HepG2 (cell line): ENCODE measurements around the gene SH2D3C. TPM values are rescaled to one million over a fixed set of nuclear protein-coding genes. Genes with fewer than 3 reads are reported as not detected.
A peak's percentile ranks its signal among the peaks of the same experiment; 100 is the strongest.

Experiments used
- ADNP ChIP-seq: sonication (generic); formaldehyde crosslinking; IDR thresholded peaks from 2 replicates; pipeline ENCODE4 v1.4.0; 2020; ENCODE audit warnings: missing genetic modification reagents
- AGO2 ChIP-seq: fragments of 200-400 bp; formaldehyde crosslinking; optimal IDR thresholded peaks from 2 replicates; pipeline ENCODE3; 2017; ENCODE audit warnings: mild to moderate bottlenecking, low read depth, low read length, moderate library complexity
- NCOA5 ChIP-seq: sonication (generic); formaldehyde crosslinking; IDR thresholded peaks from 2 replicates; pipeline ENCODE4 v1.4.0; 2020; ENCODE audit warnings: missing genetic modification reagents
- NFE2 ChIP-seq: sonication (generic); formaldehyde crosslinking; IDR thresholded peaks from 2 replicates; pipeline ENCODE4 v1.4.0; 2020; ENCODE audit warnings: missing genetic modification reagents
- NR1H2 ChIP-seq: sonication (generic); formaldehyde crosslinking; IDR thresholded peaks from 2 replicates; pipeline ENCODE4 v1.8.1; 2022; ENCODE audit warnings: low read depth, missing genetic modification reagents, borderline replicate concordance
- PAWR ChIP-seq: sonication (generic); formaldehyde crosslinking; IDR thresholded peaks from 2 replicates; pipeline ENCODE4 v1.4.0; 2020; ENCODE audit warnings: missing genetic modification reagents, mild to moderate bottlenecking, borderline replicate concordance
- PHF5A ChIP-seq: IDR thresholded peaks from one replicate; pipeline ENCODE4 v1.6.1; 2018; ENCODE audit warnings: low read depth, missing genetic modification reagents; ENCODE audit not compliant: unreplicated experiment
- RAD21 ChIP-seq: fragments of 450-650 bp; formaldehyde crosslinking; IDR thresholded peaks from 2 replicates; pipeline ENCODE4 v1.5.0; 2020; ENCODE audit warnings: mild to moderate bottlenecking
- SAFB2 ChIP-seq: sonication (generic); formaldehyde crosslinking; IDR thresholded peaks from 2 replicates; pipeline ENCODE4 v1.5.1; 2020; ENCODE audit warnings: missing genetic modification reagents, low read depth, mild to moderate bottlenecking, borderline replicate concordance
- ZFP37 ChIP-seq: sonication (generic); formaldehyde crosslinking; IDR thresholded peaks from 2 replicates; pipeline ENCODE4 v1.4.0; 2020; ENCODE audit warnings: missing genetic modification reagents, borderline replicate concordance
- ZNF17 ChIP-seq: sonication (generic); formaldehyde crosslinking; IDR thresholded peaks from 2 replicates; pipeline ENCODE4 v1.5.0; 2020; ENCODE audit warnings: mild to moderate bottlenecking, missing genetic modification reagents
- ZNF30 ChIP-seq: sonication (generic); formaldehyde crosslinking; IDR thresholded peaks from 2 replicates; pipeline ENCODE4 v1.5.0; 2020; ENCODE audit warnings: mild to moderate bottlenecking, missing genetic modification reagents
- ZNF34 ChIP-seq: sonication (generic); formaldehyde crosslinking; IDR thresholded peaks from 2 replicates; pipeline ENCODE4 v1.4.0; 2020; ENCODE audit warnings: mild to moderate bottlenecking, missing genetic modification reagents, borderline replicate concordance
- ZNF782 ChIP-seq: sonication (generic); formaldehyde crosslinking; IDR thresholded peaks from 2 replicates; pipeline ENCODE4 v1.4.0; 2020; ENCODE audit warnings: missing genetic modification reagents, mild to moderate bottlenecking, borderline replicate concordance
- polyA plus RNA-seq, 8 experiments: library from polyadenylated mRNA; depleted of rRNA in 3 of 8; stranded (reverse) in 7 of 8; unstranded in 1 of 8; fragments of >200 nt; fragmentation: Illumina TruSeq in 4 of 8; extraction: Trizol in 4 of 8; gene quantifications; 2 replicates each; pipeline versions ENCODE4 v1.2.1 to v1.2.3, GENCODE V29; 2011 to 2016; ENCODE audit warnings: low read depth in 4 of 8, missing spikeins in 1 of 8, mixed read lengths in 1 of 8; ENCODE audit not compliant: insufficient read depth in 1 of 8
- total RNA-seq, 5 experiments: library from RNA; depleted of rRNA; stranded (reverse); fragments of >200 nt; fragmentation: Illumina TruSeq; extraction: Trizol; gene quantifications; 2 replicates each; pipeline ENCODE4 v1.2.3, GENCODE V29; 2016; ENCODE audit warnings: low read depth in 1 of 5
- TF ChIP-seq, protein P1 (sequence below): sonication (generic); formaldehyde crosslinking; IDR thresholded peaks from 2 replicates; pipeline ENCODE4 v1.4.0; 2020; ENCODE audit warnings: missing genetic modification reagents, mild to moderate bottlenecking, borderline replicate concordance
- TF ChIP-seq, protein P2 (sequence below): sonication (generic); formaldehyde crosslinking; IDR thresholded peaks from 2 replicates; pipeline ENCODE4; 2020; ENCODE audit warnings: missing genetic modification reagents, mild to moderate bottlenecking, borderline replicate concordance
- TF ChIP-seq, protein P3 (sequence below): sonication (generic); formaldehyde crosslinking; IDR thresholded peaks from 2 replicates; pipeline ENCODE4 v1.4.0; 2020; ENCODE audit warnings: missing genetic modification reagents, low read depth, mild to moderate bottlenecking, borderline replicate concordance
- TF ChIP-seq, protein P4 (sequence below): sonication (generic); formaldehyde crosslinking; IDR thresholded peaks from 2 replicates; pipeline ENCODE4 v1.5.1; 2020; ENCODE audit warnings: mild to moderate bottlenecking, missing genetic modification reagents
- TF ChIP-seq, protein P5 (sequence below): sonication (generic); formaldehyde crosslinking; conservative IDR thresholded peaks from 2 replicates; pipeline ENCODE4 v1.8.0; 2022; ENCODE audit warnings: mild to moderate bottlenecking, moderate library complexity, missing genetic modification reagents
- TF ChIP-seq, protein P6 (sequence below): IDR thresholded peaks from 2 replicates; pipeline ENCODE4 v1.6.1; 2016; ENCODE audit warnings: low read depth, borderline replicate concordance

Gene SH2D3C
- total and polyA plus RNA-seq, 2 of the 13 experiments (the other 11 are each of a cell fraction or from before 2014, with no cell fraction given): not detected

DNA sequence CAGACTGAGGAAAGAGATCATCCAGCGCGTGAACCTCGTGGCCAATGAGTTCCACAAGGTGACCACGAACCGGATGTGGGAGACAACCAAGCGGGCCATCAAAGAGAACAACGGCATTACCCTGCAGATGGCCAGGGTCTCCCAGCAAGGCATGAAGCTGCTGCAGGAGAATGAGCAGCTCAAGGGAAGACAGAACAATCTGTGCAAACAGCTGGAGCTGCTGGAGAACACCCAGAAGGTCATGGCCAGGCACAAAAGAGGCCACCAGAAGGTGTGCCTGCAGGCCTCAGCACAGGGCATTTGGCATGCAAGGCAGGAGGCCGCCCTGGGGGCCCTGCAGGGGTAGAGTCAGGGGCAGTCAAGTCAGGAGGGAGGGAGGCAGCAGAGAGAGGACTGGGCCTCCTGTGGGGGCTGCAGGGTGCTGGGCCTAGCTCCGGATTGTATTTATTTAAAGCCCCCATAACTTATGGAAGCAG lies 67.2 kb downstream of the SH2D3C start (continued):
- TF ChIP-seq RAD21 (CRISPR knock-in tag) (no peak), PAWR (CRISPR knock-in tag) (no peak), ADNP (CRISPR knock-in tag) (no peak), AGO2 (no peak), PHF5A (CRISPR knock-in tag) (no peak), NFE2 (CRISPR knock-in tag) (no peak), SAFB2 (no peak), ZFP37 (CRISPR knock-in tag) (0 out of 2 replicates have a peak, but pooled peaks have one; percentile 27), NR1H2 (CRISPR knock-in tag) (no peak), NCOA5 (no peak), ZNF30 (no peak), ZNF17 (CRISPR knock-in tag) (no peak), ZNF782 (CRISPR knock-in tag) (no peak), ZNF34 (no peak)
- TF ChIP-seq, protein P1, sequence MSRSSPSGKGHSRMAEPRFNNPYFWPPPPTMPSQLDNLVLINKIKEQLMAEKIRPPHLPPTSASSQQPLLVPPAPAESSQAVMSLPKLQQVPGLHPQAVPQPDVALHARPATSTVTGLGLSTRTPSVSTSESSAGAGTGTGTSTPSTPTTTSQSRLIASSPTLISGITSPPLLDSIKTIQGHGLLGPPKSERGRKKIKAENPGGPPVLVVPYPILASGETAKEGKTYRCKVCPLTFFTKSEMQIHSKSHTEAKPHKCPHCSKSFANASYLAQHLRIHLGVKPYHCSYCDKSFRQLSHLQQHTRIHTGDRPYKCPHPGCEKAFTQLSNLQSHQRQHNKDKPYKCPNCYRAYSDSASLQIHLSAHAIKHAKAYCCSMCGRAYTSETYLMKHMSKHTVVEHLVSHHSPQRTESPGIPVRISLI (CRISPR knock-in tag): no peak
- TF ChIP-seq, protein P2, sequence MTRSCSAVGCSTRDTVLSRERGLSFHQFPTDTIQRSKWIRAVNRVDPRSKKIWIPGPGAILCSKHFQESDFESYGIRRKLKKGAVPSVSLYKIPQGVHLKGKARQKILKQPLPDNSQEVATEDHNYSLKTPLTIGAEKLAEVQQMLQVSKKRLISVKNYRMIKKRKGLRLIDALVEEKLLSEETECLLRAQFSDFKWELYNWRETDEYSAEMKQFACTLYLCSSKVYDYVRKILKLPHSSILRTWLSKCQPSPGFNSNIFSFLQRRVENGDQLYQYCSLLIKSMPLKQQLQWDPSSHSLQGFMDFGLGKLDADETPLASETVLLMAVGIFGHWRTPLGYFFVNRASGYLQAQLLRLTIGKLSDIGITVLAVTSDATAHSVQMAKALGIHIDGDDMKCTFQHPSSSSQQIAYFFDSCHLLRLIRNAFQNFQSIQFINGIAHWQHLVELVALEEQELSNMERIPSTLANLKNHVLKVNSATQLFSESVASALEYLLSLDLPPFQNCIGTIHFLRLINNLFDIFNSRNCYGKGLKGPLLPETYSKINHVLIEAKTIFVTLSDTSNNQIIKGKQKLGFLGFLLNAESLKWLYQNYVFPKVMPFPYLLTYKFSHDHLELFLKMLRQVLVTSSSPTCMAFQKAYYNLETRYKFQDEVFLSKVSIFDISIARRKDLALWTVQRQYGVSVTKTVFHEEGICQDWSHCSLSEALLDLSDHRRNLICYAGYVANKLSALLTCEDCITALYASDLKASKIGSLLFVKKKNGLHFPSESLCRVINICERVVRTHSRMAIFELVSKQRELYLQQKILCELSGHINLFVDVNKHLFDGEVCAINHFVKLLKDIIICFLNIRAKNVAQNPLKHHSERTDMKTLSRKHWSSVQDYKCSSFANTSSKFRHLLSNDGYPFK (CRISPR knock-in tag): no peak; the same call in 1 of the 2 replicates
- TF ChIP-seq, protein P3, sequence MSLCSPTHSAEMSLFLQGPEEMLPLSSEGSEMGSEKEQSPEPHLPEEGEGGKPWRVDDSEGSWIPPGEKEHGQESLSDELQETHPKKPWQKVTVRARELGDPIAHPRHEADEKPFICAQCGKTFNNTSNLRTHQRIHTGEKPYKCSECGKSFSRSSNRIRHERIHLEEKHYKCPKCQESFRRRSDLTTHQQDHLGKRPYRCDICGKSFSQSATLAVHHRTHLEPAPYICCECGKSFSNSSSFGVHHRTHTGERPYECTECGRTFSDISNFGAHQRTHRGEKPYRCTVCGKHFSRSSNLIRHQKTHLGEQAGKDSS (CRISPR knock-in tag): no peak
- TF ChIP-seq, protein P4, sequence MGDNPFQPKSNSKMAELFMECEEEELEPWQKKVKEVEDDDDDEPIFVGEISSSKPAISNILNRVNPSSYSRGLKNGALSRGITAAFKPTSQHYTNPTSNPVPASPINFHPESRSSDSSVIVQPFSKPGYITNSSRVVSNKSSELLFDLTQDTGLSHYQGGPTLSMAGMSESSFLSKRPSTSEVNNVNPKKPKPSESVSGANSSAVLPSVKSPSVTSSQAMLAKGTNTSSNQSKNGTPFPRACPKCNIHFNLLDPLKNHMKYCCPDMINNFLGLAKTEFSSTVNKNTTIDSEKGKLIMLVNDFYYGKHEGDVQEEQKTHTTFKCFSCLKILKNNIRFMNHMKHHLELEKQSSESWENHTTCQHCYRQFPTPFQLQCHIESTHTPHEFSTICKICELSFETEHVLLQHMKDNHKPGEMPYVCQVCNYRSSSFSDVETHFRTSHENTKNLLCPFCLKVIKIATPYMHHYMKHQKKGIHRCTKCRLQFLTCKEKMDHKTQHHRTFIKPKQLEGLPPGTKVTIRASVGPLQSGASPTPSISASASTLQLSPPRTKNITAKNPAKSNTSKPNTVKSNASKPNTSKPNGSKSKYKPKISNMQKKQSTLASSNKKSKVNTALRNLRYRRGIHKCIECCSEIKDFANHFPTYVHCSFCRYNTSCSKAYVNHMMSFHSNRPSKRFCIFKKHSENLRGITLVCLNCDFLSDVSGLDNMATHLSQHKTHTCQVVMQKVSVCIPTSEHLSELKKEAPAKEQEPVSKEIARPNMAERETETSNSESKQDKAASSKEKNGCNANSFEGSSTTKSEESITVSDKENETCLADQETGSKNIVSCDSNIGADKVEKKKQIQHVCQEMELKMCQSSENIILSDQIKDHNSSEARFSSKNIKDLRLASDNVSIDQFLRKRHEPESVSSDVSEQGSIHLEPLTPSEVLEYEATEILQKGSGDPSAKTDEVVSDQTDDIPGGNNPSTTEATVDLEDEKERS (CRISPR knock-in tag): no peak
- TF ChIP-seq, protein P5, sequence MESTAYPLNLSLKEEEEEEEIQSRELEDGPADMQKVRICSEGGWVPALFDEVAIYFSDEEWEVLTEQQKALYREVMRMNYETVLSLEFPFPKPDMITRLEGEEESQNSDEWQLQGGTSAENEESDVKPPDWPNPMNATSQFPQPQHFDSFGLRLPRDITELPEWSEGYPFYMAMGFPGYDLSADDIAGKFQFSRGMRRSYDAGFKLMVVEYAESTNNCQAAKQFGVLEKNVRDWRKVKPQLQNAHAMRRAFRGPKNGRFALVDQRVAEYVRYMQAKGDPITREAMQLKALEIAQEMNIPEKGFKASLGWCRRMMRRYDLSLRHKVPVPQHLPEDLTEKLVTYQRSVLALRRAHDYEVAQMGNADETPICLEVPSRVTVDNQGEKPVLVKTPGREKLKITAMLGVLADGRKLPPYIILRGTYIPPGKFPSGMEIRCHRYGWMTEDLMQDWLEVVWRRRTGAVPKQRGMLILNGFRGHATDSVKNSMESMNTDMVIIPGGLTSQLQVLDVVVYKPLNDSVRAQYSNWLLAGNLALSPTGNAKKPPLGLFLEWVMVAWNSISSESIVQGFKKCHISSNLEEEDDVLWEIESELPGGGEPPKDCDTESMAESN (CRISPR knock-in tag): no peak
- TF ChIP-seq, protein P6, sequence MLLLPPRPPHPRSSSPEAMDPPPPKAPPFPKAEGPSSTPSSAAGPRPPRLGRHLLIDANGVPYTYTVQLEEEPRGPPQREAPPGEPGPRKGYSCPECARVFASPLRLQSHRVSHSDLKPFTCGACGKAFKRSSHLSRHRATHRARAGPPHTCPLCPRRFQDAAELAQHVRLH: no peak
